Cardiac muscle cell (in vitro differentiated cells and primary cell): Measurements from ENCODE around the gene CHCHD6. TPM values are rescaled to one million over a fixed set of nuclear protein-coding genes. Genes with fewer than 3 reads are reported as not detected.

Source experiments
- DNase-seq, 2 donors: peaks; one replicate each; pipeline versions ENCODE4 v3.0.0 to v3.0.0-alpha.2; 2010 to 2017; ENCODE audit warnings: low read depth in 1 of 2, low spot score in 1 of 2
- H3K27ac ChIP-seq: fragments of 200-600 bp; sonication (generic); 2 replicates; pipeline ENCODE4 v1.5.1; 2016
- H3K27me3 ChIP-seq: fragments of 200-600 bp; sonication (generic); 2 replicates; pipeline ENCODE4 v1.6.0; 2016; ENCODE audit warnings: control low read depth
- H3K36me3 ChIP-seq: fragments of 200-600 bp; sonication (generic); 2 replicates; pipeline ENCODE4 v1.5.1; 2016; ENCODE audit warnings: control low read depth
- H3K4me1 ChIP-seq: fragments of 200-600 bp; sonication (generic); 2 replicates; pipeline ENCODE4 v1.8.1; 2017; ENCODE audit warnings: low read depth, mild to moderate bottlenecking, mixed run types
- H3K4me3 ChIP-seq: fragments of 200-600 bp; sonication (generic); 2 replicates; pipeline ENCODE4 v1.5.1; 2016; ENCODE audit warnings: mild to moderate bottlenecking
- H3K9me3 ChIP-seq: fragments of 200-600 bp; sonication (generic); 2 replicates; pipeline ENCODE4 v1.5.1; 2017; ENCODE audit warnings: low read depth, mild to moderate bottlenecking, control low read depth
- polyA plus RNA-seq: library from polyadenylated mRNA; unstranded; fragments of >200 nt; fragmentation: Nextera tagmentation; extraction: Ambion mirVana; gene quantifications from 2 replicates; pipeline ENCODE4 v1.2.1, GENCODE V29; 2016
- total RNA-seq: library from RNA; depleted of rRNA; stranded (reverse); fragments of >200 nt; gene quantifications from 2 replicates; pipeline ENCODE4 v1.2.3, GENCODE V29; 2016
- TF ChIP-seq, protein P1 (sequence below): IDR thresholded peaks from 2 replicates; pipeline ENCODE4 v1.5.1; 2012; ENCODE audit warnings: low read depth, mild to moderate bottlenecking, low read length

CHCHD6 gene
- total and polyA plus RNA-seq, 2 experiments from 2014 or later = 76.0 to 102 TPM

DNA sequence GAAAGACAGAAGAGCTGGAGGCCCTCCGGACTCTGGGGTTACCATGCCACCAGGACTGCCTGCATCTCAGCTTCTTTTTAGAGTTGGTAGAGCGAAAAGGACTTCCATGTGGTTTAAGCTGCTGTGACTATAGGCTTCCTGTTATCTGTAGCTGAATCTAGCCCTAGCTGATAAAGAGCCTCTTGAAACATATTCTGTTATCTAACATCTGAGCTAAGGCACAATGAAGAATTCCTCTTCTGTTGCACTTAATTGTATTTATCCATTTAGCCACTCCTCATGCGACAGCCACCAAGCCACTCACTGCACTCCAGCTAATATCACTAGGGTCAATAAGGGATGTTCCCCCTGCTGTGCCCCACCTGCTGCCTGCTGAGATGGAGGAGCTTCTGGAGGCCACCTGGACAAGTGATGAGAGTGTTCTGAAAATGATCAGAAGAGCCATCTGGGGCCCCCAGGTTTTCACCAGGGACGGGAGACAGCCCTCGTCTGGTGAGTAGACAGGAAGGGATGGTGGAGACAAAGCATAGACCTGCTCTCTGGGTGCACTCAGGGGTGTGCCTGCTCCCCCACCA is 184.2 kb downstream of the CHCHD6 start:
- DNase-seq = no peak
- Histone ChIP-seq H3K4me3 (no peak overlapping the region), H3K27me3 (no peaks in the 10 kb centered on the region), H3K27ac (no peak overlapping the region), H3K36me3 (no peaks in the 10 kb centered on the region), H3K9me3 (no peaks in the 10 kb centered on the region), H3K4me1 (peaks cover 7% of the 10 kb centered on the region)
- TF ChIP-seq, protein P1, sequence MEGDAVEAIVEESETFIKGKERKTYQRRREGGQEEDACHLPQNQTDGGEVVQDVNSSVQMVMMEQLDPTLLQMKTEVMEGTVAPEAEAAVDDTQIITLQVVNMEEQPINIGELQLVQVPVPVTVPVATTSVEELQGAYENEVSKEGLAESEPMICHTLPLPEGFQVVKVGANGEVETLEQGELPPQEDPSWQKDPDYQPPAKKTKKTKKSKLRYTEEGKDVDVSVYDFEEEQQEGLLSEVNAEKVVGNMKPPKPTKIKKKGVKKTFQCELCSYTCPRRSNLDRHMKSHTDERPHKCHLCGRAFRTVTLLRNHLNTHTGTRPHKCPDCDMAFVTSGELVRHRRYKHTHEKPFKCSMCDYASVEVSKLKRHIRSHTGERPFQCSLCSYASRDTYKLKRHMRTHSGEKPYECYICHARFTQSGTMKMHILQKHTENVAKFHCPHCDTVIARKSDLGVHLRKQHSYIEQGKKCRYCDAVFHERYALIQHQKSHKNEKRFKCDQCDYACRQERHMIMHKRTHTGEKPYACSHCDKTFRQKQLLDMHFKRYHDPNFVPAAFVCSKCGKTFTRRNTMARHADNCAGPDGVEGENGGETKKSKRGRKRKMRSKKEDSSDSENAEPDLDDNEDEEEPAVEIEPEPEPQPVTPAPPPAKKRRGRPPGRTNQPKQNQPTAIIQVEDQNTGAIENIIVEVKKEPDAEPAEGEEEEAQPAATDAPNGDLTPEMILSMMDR = no peak

DNA sequence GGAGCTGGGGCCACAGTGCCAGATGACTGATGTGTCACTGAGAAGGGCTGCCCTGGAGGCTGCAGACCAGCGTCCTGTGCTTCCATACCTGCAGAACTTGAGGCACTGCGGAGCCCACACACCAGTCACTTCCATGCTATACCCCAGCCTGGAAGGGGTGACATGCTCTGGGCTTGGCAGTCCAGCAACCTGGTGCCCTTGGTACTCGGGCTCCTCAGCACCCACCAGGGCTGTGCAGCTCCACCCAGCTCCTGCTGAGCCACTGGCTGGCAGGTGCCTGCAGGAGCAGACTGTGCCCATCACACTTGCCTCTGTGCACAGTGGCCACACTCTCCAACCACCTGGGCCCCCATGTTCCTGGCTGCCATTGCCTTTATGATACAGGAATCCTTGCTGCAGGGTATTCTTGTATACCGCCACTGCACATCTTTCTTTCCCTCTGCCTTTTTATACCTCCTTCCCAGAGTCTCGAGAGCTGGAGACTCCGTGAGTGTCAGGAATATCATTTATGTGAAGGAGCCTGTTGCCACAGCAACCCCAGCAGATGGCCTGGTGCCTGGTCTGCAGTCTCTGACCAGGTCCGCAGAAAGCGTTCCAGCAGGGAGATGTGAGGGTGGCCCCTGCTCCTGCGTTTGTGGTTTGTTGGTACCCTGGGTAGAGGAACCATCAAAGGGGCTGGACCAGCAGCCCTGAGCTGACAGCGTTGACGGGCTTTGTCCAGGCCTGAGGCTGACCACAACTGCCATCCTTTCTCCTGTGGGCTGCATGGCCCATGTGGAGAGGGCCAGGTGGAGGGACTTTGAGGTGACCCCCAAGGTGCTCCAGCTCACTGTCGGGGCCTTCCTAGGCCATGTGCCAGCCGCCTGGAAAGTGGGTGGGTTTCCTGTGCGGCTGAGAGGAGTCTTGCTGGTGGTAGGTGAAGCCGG is 185.5 kb downstream of the CHCHD6 start:
- Histone ChIP-seq H3K36me3 (no peaks in the 10 kb centered on the region), H3K27me3 (no peaks in the 10 kb centered on the region)
- TF ChIP-seq, protein P1 = no peak

DNA sequence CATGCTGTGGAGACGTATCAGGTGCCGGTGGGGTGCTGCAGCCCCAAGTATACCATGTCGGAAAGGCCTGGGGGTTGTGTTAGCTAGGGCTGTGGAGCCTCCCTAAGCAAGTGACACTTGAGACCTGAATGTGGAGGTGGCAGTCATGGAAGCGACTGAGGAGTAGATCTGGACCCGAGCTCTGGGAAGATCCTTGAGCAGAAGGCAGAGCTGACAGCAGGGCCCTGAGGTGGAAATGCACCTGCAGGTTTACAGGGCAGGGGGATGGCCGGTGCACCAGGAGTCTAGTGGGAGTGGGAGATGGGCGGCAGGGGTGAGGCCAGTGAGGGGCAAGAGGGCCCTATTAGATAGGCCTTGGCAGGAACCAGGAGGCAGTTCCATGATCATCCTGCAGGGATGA is 187.1 kb downstream of the CHCHD6 start:
- Histone ChIP-seq H3K4me3 (no peak overlapping the region), H3K36me3 (no peaks in the 10 kb centered on the region), H3K9me3 (no peaks in the 10 kb centered on the region), H3K27ac (no peak overlapping the region), H3K4me1 (peaks cover 20% of the 10 kb centered on the region), H3K27me3 (no peaks in the 10 kb centered on the region)
- TF ChIP-seq, protein P1 = no peak
- no peak for DNase-seq

More for the DNA sequence above, 185.5 kb downstream of the CHCHD6 start:
- no peak overlapping the region for H3K4me3 ChIP-seq
- no peaks in the 10 kb centered on the region for H3K9me3 ChIP-seq
- H3K4me1 ChIP-seq = peaks cover 7% of the 10 kb centered on the region
- DNase-seq = no peak
- H3K27ac ChIP-seq = no peak overlapping the region

DNA sequence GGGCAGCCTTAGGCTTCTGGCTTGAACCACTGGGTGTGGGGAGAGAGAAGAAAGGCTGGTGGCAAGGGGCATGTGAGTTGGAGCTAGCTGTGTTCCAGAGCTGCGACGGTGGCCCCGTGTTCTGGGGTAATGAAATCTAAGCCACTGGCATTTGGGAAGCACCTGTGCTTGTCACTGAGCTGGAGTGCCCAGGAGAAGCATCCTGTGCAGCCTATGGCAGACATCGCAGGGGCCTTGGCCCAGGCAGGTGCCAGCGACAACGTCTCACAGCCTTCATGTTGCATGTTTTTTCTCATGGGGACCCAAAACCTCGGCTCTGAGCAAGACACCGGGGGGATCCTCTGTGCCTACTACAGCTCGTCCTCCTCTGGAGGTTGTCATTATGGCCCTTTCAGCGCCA is 187.8 kb downstream of the CHCHD6 start:
- H3K9me3 ChIP-seq = no peaks in the 10 kb centered on the region
- DNase-seq = no peak
- H3K36me3 ChIP-seq = no peaks in the 10 kb centered on the region
- no peak overlapping the region for H3K4me3 ChIP-seq
- no peak overlapping the region for H3K27ac ChIP-seq
- H3K27me3 ChIP-seq = no peaks in the 10 kb centered on the region
- TF ChIP-seq, protein P1 = no peak
- peaks cover 23% of the 10 kb centered on the region for H3K4me1 ChIP-seq

DNA sequence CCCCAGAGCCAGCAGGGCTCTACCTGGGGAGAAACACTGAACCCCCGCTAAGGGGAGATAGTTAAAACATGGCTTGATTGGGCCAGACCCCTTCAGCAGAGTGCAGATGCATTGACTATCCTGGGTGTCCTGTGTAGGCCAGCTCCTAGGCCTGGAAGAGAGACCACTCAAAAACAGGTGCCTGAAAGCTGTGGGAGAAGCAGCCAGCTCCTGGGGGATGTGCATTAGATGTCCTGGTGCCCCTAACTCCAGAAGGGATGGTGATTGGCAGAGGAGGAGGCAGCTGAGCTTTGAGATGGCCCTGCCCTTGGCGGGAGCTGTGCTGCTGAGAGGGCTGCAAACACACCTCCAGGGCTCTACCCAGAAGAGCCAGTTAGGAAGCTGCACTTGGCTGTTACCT is 189.6 kb downstream of the CHCHD6 start:
- no peak for DNase-seq
- H3K27ac ChIP-seq = no peak overlapping the region
- TF ChIP-seq, protein P1 = no peak
- H3K9me3 ChIP-seq = no peaks in the 10 kb centered on the region
- H3K27me3 ChIP-seq = no peaks in the 10 kb centered on the region
- H3K4me3 ChIP-seq = no peak overlapping the region
- peaks cover 29% of the 10 kb centered on the region for H3K4me1 ChIP-seq
- H3K36me3 ChIP-seq = no peaks in the 10 kb centered on the region
